GM12878 (cell line): ENCODE measurements around the gene SNAI3. TPM values are rescaled to one million over a fixed set of nuclear protein-coding genes. Genes with fewer than 3 reads are reported as not detected.

ENCODE experiments used
- ATAC-seq: fragments of 200-7000 bp; cut with Tn5 transposase; 3 replicates; pipeline ENCODE4 v1.9.1; 2020; ENCODE audit warnings: mild to moderate bottlenecking, moderate library complexity
- BruUV-seq: library from RNA; stranded (reverse); fragments of 400-500 nt; replicated peaks from 2 replicates; lab custom pipeline; 2021; lab: Mats Ljungman, UMichigan
- CTCF ChIA-PET: fragments of 300-600 bp; sonication (Branson Sonifier 250); formaldehyde crosslinking; extraction: SDS; loops from one replicate; lab custom pipeline; 2021; ENCODE audit warnings: inconsistent platforms; lab: Yijun Ruan, JAX
- POLR2A ChIA-PET: fragments of 350-600 bp; formaldehyde crosslinking; extraction: SDS; loops from one replicate; lab custom pipeline; 2021; ENCODE audit warnings: inconsistent platforms; lab: Charles Lee
- RAD21 ChIA-PET: fragments of 300-600 bp; sonication (Branson Sonifier 250); formaldehyde crosslinking; loops from one replicate; lab custom pipeline; 2023; ENCODE audit warnings: antibody characterized with exemption; ENCODE audit not compliant: unreplicated experiment; lab: Charles Lee
- SMC1A ChIA-PET: fragments of 300-600 bp; sonication (Branson Sonifier 250); formaldehyde crosslinking; loops from one replicate; lab custom pipeline; 2023; ENCODE audit not compliant: unreplicated experiment, uncharacterized antibody; lab: Charles Lee
- DNase-seq: peaks from one replicate; pipeline ENCODE4 v3.0.0-alpha.2; 2011; ENCODE audit warnings: low read depth, low spot score
- FAIRE-seq: peaks from 3 replicates; lab custom pipeline; 2011; peaks lifted over from hg19 to GRCh38; lab: Jason Lieb, UNC
- H2AFZ ChIP-seq: 2 replicates; pipeline ENCODE4 v1.6.0; 2011; ENCODE audit warnings: low read depth, low read length, control low read depth; ENCODE audit not compliant: control insufficient read depth
- H3K27ac ChIP-seq: 2 replicates; pipeline ENCODE4 v1.5.1; 2011; ENCODE audit warnings: control low read depth; ENCODE audit not compliant: control insufficient read depth, insufficient read depth
- H3K27me3 ChIP-seq, 2 experiments: replicated peaks in 1 of 2; 2 replicates each; pipeline versions ENCODE4 v1.6.0 to v1.6.1; 2011; ENCODE audit warnings: low read length in 1 of 2; ENCODE audit not compliant: control insufficient read depth in 2 of 2, insufficient read depth in 2 of 2
- H3K36me3 ChIP-seq, 2 experiments: 2 replicates each; pipeline ENCODE4 v1.5.1; 2011; ENCODE audit warnings: low read length in 1 of 2; ENCODE audit not compliant: control insufficient read depth in 2 of 2, insufficient read depth in 2 of 2
- H3K4me1 ChIP-seq: 2 replicates; pipeline ENCODE4 v1.6.1; 2011; ENCODE audit warnings: mild to moderate bottlenecking, low read length, moderate library complexity, mixed read lengths; ENCODE audit not compliant: control insufficient read depth, insufficient read depth
- H3K4me2 ChIP-seq: 2 replicates; pipeline ENCODE4 v1.6.0; 2011; ENCODE audit warnings: control low read depth; ENCODE audit not compliant: control insufficient read depth, insufficient read depth
- H3K4me3 ChIP-seq: fragments of 200-600 bp; sonication (generic); 2 replicates; pipeline ENCODE4 v1.5.1; 2016
- H3K79me2 ChIP-seq: 2 replicates; pipeline ENCODE4 v1.6.0; 2011; ENCODE audit warnings: low read length; ENCODE audit not compliant: control insufficient read depth, insufficient read depth
- H3K9ac ChIP-seq: 2 replicates; pipeline ENCODE4 v1.8.0; 2011; ENCODE audit warnings: low read length, control low read depth, mixed read lengths; ENCODE audit not compliant: control insufficient read depth, insufficient read depth
- H3K9me3 ChIP-seq: replicated peaks from 3 replicates; pipeline ENCODE4 v1.5.1; 2011; ENCODE audit warnings: mild to moderate bottlenecking, low read length; ENCODE audit not compliant: control insufficient read depth, insufficient read depth
- H4K20me1 ChIP-seq: 2 replicates; pipeline ENCODE4 v1.6.0; 2011; ENCODE audit not compliant: control insufficient read depth, insufficient read depth
- ASH2L ChIP-seq: fragments of 300-600, 200-600 bp; sonication (generic); IDR thresholded peaks from 2 replicates; pipeline ENCODE4 v1.6.1; 2017; ENCODE audit warnings: low read depth, mild to moderate bottlenecking, borderline replicate concordance
- CBX3 ChIP-seq: fragments of 200-600 bp; sonication (generic); IDR thresholded peaks from 2 replicates; pipeline ENCODE4 v1.6.1; 2016; ENCODE audit warnings: low read depth, borderline replicate concordance
- E4F1 ChIP-seq: fragments of 450-650 bp; IDR thresholded peaks from 2 replicates; pipeline ENCODE4 v1.6.1; 2018; ENCODE audit warnings: borderline replicate concordance, mild to moderate bottlenecking; ENCODE audit not compliant: partially characterized antibody
- JUND ChIP-seq: IDR thresholded peaks from 2 replicates; pipeline ENCODE4 v1.6.1; 2012; ENCODE audit warnings: low read depth, mild to moderate bottlenecking, low read length, improper control_type of control experiment, moderate library complexity
- NR2F1 ChIP-seq: fragments of 450-650 bp; conservative IDR thresholded peaks from 2 replicates; pipeline ENCODE4 v1.6.1; 2017; ENCODE audit warnings: mild to moderate bottlenecking
- PAX5 ChIP-seq: IDR thresholded peaks from 2 replicates; pipeline ENCODE4 v1.6.1; 2011; ENCODE audit warnings: low read depth, low read length, borderline replicate concordance
- PML ChIP-seq: IDR thresholded peaks from 2 replicates; pipeline ENCODE4 v1.6.1; 2012; ENCODE audit warnings: low read length, inconsistent platforms
- STAT3 ChIP-seq: IDR thresholded peaks from 2 replicates; pipeline ENCODE4 v1.6.1; 2011; ENCODE audit warnings: low read depth, low read length, improper control_type of control experiment
- WRNIP1 ChIP-seq: IDR thresholded peaks from 2 replicates; pipeline ENCODE4 v1.6.1; 2011; ENCODE audit warnings: low read depth, low read length, improper control_type of control experiment, borderline replicate concordance
- YY1 ChIP-seq: IDR thresholded peaks from 2 replicates; pipeline ENCODE4 v1.6.1; 2011; ENCODE audit warnings: low read depth, mild to moderate bottlenecking, low read length
- WGBS: methylation state at CpG from one replicate; pipeline ENCODE4 v1.1.6; 2016; ENCODE audit warnings: low lambda C conversion rate; ENCODE audit not compliant: insufficient replicate concordance, insufficient coverage; ENCODE audit errors: missing lambda C conversion rate; 5-methylcytosine and 5-hydroxymethylcytosine counted together
- in situ Hi-C: fragments of 300-500 bp; cut with MboI; formaldehyde crosslinking; loops from 9 replicates; pipeline ENCODE4 v1.14.3; 2018; ENCODE audit warnings: mixed read lengths
- intact Hi-C: fragments of 100-400 bp; cut with micrococcal nuclease; formaldehyde crosslinking; loops from one replicate; pipeline ENCODE4 v1.14.2; 2022; ENCODE audit not compliant: unreplicated experiment
- polyA plus RNA-seq, 11 experiments: library from polyadenylated mRNA; depleted of rRNA in 4 of 11; unstranded in 6 of 11; stranded (reverse) in 5 of 11; fragments of >200 nt; fragmentation: Nextera tagmentation in 4 of 11; fragmentation: Illumina TruSeq in 1 of 11; extraction: Ambion mirVana in 4 of 11; extraction: Trizol in 1 of 11; gene quantifications; 1 replicate in 1 of 11; 2 replicates in 10 of 11; pipeline versions ENCODE4 v1.2.1 to v1.2.3, GENCODE V29; 2011 to 2016; ENCODE audit warnings: inconsistent platforms in 2 of 11, missing spikeins in 2 of 11, low read depth in 1 of 11
- total RNA-seq, 4 experiments: library from RNA; depleted of rRNA in 3 of 4; stranded (reverse); fragments of >200 nt in 3 of 4; fragmentation: Illumina TruSeq in 1 of 4; extraction: Trizol in 1 of 4; gene quantifications; 2 replicates each; pipeline versions ENCODE4 v1.2.1 to v1.2.3, GENCODE V29; 2013 to 2021
- TF ChIP-seq, protein P1 (sequence below): fragments of 450-650 bp; IDR thresholded peaks from 2 replicates; pipeline ENCODE4 v1.6.1; 2016; ENCODE audit warnings: mild to moderate bottlenecking
- TF ChIP-seq, protein P2 (sequence below): IDR thresholded peaks from 2 replicates; pipeline ENCODE4 v1.6.1; 2012; ENCODE audit warnings: improper control_type of control experiment, low read depth, low read length; ENCODE audit not compliant: insufficient replicate concordance

SNAI3 gene
- total and polyA plus RNA-seq, 10 of the 15 experiments (the other 5 are each of a cell fraction or from before 2014, with no cell fraction given), result 0.21 to 7.4 (median 3.0) TPM

GRCh38 chr16:88695218-88695617 lies 8.9 kb upstream of the SNAI3 start (continued):
- TF ChIP-seq, protein P1, sequence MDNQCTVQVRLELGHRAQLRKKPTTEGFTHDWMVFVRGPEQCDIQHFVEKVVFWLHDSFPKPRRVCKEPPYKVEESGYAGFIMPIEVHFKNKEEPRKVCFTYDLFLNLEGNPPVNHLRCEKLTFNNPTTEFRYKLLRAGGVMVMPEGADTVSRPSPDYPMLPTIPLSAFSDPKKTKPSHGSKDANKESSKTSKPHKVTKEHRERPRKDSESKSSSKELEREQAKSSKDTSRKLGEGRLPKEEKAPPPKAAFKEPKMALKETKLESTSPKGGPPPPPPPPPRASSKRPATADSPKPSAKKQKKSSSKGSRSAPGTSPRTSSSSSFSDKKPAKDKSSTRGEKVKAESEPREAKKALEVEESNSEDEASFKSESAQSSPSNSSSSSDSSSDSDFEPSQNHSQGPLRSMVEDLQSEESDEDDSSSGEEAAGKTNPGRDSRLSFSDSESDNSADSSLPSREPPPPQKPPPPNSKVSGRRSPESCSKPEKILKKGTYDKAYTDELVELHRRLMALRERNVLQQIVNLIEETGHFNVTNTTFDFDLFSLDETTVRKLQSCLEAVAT, result no peak
- TF ChIP-seq ASH2L, result no peak
- no peak for TF ChIP-seq STAT3
- TF ChIP-seq YY1, result no peak
- TF ChIP-seq, all 136 proteins: peak for 0

DNA sequence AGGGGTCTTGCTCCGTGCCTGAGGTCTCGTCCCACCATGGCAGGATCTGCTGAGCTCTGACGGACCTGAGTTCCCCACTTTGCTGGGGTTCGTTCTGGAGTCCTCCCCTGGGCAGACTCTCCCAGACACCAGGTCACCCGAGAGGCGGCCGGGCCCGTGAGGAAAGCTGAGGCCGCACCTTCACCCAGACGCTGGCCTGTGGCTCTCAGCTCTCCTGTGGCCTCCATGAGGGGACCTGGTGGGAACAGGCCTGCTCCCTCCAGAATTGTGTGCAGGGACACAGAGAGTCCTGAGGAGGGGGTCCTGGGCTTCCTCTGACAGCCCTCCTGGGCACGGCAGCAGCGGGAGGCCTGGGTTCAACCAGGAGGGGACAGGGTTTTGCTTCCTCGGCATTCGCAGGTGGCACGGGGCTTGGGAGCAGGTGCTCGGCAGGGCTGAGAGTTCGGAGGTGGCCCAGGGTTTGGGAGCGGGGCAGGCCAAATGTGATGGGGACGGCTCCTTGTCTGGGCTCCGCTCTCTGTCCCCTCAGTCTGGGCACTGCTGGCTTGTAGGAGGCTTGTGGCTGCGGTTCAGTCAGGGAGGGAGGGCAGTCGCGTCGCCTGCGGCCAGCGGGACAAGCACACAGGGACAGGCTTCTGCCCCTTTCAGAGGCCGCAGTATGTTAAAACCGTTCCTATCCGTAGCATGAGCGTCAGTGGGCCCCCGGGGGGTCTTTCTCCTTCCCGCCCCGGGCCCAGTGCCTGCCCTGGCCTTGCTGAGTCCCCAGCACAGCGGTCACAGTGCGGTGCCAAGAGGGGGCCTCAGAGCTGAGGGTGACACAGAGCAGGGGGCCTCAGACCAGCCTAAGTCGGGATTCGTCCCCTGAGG lies 8.1 kb upstream of the SNAI3 start:
- intact Hi-C loops (no loop called here), in situ Hi-C loops (no loop called here)
- RAD21 ChIA-PET, result no interaction called here
- Histone ChIP-seq H3K27ac (no peak overlapping the region), H2AFZ (no peak overlapping the region), H3K79me2 (no peaks in the 10 kb centered on the region), H4K20me1 (no peaks in the 10 kb centered on the region), H3K27me3 (no peaks in the 10 kb centered on the region; a peak in 1 of 4 replicates), H3K9ac (no peak overlapping the region), H3K36me3 (peaks cover 0 to 7% of the 10 kb centered on the region in 2 experiments; a peak in 2 of 4 replicates), H3K4me2 (no peak overlapping the region), H3K4me1 (peaks cover 12% of the 10 kb centered on the region), H3K4me3 (no peak overlapping the region), H3K9me3 (no peaks in the 10 kb centered on the region)
- CTCF ChIA-PET, result no interaction called here
- SMC1A ChIA-PET, result no interaction called here
- POLR2A ChIA-PET, result no interaction called here
- FAIRE-seq (no peak), ATAC-seq (no peak), DNase-seq (no peak)
- WGBS, result 91% methylated on average over 37 of the region's 37 CpGs
- BruUV-seq, result no TSS peak
- TF ChIP-seq PML (no peak), JUND (no peak), E4F1 (no peak), WRNIP1 (no peak), CBX3 (no peak), PAX5 (no peak), NR2F1 (no peak)
- TF ChIP-seq, protein P2, sequence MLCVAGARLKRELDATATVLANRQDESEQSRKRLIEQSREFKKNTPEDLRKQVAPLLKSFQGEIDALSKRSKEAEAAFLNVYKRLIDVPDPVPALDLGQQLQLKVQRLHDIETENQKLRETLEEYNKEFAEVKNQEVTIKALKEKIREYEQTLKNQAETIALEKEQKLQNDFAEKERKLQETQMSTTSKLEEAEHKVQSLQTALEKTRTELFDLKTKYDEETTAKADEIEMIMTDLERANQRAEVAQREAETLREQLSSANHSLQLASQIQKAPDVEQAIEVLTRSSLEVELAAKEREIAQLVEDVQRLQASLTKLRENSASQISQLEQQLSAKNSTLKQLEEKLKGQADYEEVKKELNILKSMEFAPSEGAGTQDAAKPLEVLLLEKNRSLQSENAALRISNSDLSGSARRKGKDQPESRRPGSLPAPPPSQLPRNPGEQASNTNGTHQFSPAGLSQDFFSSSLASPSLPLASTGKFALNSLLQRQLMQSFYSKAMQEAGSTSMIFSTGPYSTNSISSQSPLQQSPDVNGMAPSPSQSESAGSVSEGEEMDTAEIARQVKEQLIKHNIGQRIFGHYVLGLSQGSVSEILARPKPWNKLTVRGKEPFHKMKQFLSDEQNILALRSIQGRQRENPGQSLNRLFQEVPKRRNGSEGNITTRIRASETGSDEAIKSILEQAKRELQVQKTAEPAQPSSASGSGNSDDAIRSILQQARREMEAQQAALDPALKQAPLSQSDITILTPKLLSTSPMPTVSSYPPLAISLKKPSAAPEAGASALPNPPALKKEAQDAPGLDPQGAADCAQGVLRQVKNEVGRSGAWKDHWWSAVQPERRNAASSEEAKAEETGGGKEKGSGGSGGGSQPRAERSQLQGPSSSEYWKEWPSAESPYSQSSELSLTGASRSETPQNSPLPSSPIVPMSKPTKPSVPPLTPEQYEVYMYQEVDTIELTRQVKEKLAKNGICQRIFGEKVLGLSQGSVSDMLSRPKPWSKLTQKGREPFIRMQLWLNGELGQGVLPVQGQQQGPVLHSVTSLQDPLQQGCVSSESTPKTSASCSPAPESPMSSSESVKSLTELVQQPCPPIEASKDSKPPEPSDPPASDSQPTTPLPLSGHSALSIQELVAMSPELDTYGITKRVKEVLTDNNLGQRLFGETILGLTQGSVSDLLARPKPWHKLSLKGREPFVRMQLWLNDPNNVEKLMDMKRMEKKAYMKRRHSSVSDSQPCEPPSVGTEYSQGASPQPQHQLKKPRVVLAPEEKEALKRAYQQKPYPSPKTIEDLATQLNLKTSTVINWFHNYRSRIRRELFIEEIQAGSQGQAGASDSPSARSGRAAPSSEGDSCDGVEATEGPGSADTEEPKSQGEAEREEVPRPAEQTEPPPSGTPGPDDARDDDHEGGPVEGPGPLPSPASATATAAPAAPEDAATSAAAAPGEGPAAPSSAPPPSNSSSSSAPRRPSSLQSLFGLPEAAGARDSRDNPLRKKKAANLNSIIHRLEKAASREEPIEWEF, result no peak
